DOHH2 (cell line): ENCODE data around the gene PSMA4.
A peak's percentile ranks its signal among the peaks of the same experiment; 100 is the strongest.
"Not testable (repeated sequence)": the region's sequence is repeated elsewhere in the genome, so short reads cannot be mapped to it uniquely, and the experiment has no call there.

Source experiments
- H3F3A ChIP-seq: fragments of 200-600 bp; sonication (generic), shearing (Covaris generic); 2 replicates; pipeline ENCODE4 v1.6.0; 2016; ENCODE audit warnings: antibody characterized with exemption, mild to moderate bottlenecking; ENCODE audit not compliant: control insufficient read depth, insufficient read depth
- H3K27ac ChIP-seq: fragments of 200-600 bp; sonication (generic); 2 replicates; pipeline ENCODE4 v1.5.1; 2014; ENCODE audit warnings: low read depth, mild to moderate bottlenecking, low read length, moderate library complexity
- H3K27me3 ChIP-seq: fragments of 200-600 bp; sonication (generic); 2 replicates; pipeline ENCODE4 v1.6.1; 2014; ENCODE audit warnings: mild to moderate bottlenecking, low read length, mixed read lengths; ENCODE audit not compliant: control insufficient read depth
- H3K36me3 ChIP-seq: fragments of 200-600 bp; sonication (generic); 2 replicates; pipeline ENCODE4 v1.6.1; 2014; ENCODE audit warnings: mild to moderate bottlenecking, low read length, moderate library complexity, mixed read lengths; ENCODE audit not compliant: control insufficient read depth
- H3K4me1 ChIP-seq: fragments of 200-600 bp; sonication (generic); 2 replicates; pipeline ENCODE4 v1.6.1; 2014; ENCODE audit warnings: mild to moderate bottlenecking, low read length, mixed read lengths; ENCODE audit not compliant: control insufficient read depth
- H3K4me2 ChIP-seq: fragments of 200-600 bp; sonication (generic); 2 replicates; pipeline ENCODE4 v1.6.0; 2014; ENCODE audit warnings: mild to moderate bottlenecking, low read length, moderate library complexity
- H3K4me3 ChIP-seq: fragments of 200-600 bp; sonication (generic); 2 replicates; pipeline ENCODE4 v1.5.1; 2014; ENCODE audit warnings: mild to moderate bottlenecking, low read length, mixed read lengths
- H3K79me2 ChIP-seq: fragments of 200-600 bp; sonication (generic); 2 replicates; pipeline ENCODE4 v1.6.1; 2014; ENCODE audit warnings: mild to moderate bottlenecking, low read length, mixed read lengths; ENCODE audit not compliant: control insufficient read depth
- H3K9me2 ChIP-seq: fragments of 200-600 bp; sonication (generic); replicated peaks from 2 replicates; pipeline ENCODE4 v1.6.1; 2014; ENCODE audit warnings: mild to moderate bottlenecking, low read length, mixed read lengths; ENCODE audit not compliant: control insufficient read depth
- H3K9me3 ChIP-seq: fragments of 200-600 bp; sonication (generic); 2 replicates; pipeline ENCODE4 v1.6.1; 2014; ENCODE audit warnings: antibody characterized with exemption, low read length, mixed read lengths; ENCODE audit not compliant: control insufficient read depth, insufficient read depth
- H4K20me1 ChIP-seq: fragments of 200-600 bp; sonication (generic); 2 replicates; pipeline ENCODE4 v1.6.0; 2014; ENCODE audit warnings: low read depth, mild to moderate bottlenecking, antibody characterized with exemption, low read length, moderate library complexity; ENCODE audit not compliant: control insufficient read depth, insufficient read depth
- CTCF ChIP-seq: fragments of 200-600 bp; sonication (generic); IDR thresholded peaks from one replicate; pipeline ENCODE4 v1.5.1; 2014; ENCODE audit warnings: antibody characterized with exemption, mild to moderate bottlenecking, low read depth, low read length; ENCODE audit not compliant: poor library complexity, severe bottlenecking
- EZH2phosphoT487 ChIP-seq: fragments of 200-600 bp; sonication (generic); IDR thresholded peaks from 2 replicates; pipeline ENCODE4 v1.6.1; 2017; ENCODE audit warnings: borderline replicate concordance, mild to moderate bottlenecking, antibody characterized with exemption, low read length, moderate library complexity, mixed read lengths

Gene PSMA4

GRCh38 chr15:78537266-78537905 lies 2.9 kb upstream of the PSMA4 start:
- H3K4me3 ChIP-seq: no peak overlapping the region
- peaks cover 26% of the 10 kb centered on the region for H3K79me2 ChIP-seq
- TF ChIP-seq CTCF: no peak
- TF ChIP-seq EZH2phosphoT487: no peak
- peaks cover 5% of the 10 kb centered on the region; the same call in 1 of the 2 replicates for H4K20me1 ChIP-seq
- H3K4me1 ChIP-seq: peaks cover 14% of the 10 kb centered on the region
- H3K4me2 ChIP-seq: no peak overlapping the region
- H3K27me3 ChIP-seq: no peaks in the 10 kb centered on the region
- no peaks in the 10 kb centered on the region for H3K9me2 ChIP-seq
- no peak overlapping the region for H3K27ac ChIP-seq
- H3K9me3 ChIP-seq: no peaks in the 10 kb centered on the region
- H3K36me3 ChIP-seq: peaks cover 16% of the 10 kb centered on the region
- H3F3A ChIP-seq: 0 out of 2 replicates have a peak, but pooled peaks cover 3% of the 10 kb centered on the region

- Histone ChIP-seq H3K27ac (no peak overlapping the region), H3K79me2 (peaks cover 36% of the 10 kb centered on the region), H3K9me2 (no peaks in the 10 kb centered on the region), H3K9me3 (no peaks in the 10 kb centered on the region), H3K36me3 (peaks cover 25% of the 10 kb centered on the region), H3F3A (0 out of 2 replicates have a peak, but pooled peaks cover 3% of the 10 kb centered on the region), H4K20me1 (peaks cover 5% of the 10 kb centered on the region; the same call in 1 of the 2 replicates), H3K4me3 (no peak overlapping the region), H3K4me1 (peaks cover 16% of the 10 kb centered on the region), H3K27me3 (no peaks in the 10 kb centered on the region), H3K4me2 (no peak overlapping the region)
- TF ChIP-seq EZH2phosphoT487 (no peak), CTCF (no peak)
Observed at GRCh38 chr15:78538358-78538757, 1.9 kb upstream of the PSMA4 start.

GRCh38 chr15:78539464-78540140 lies 642 bp upstream of the PSMA4 start:
- Histone ChIP-seq H3K36me3 (peaks cover 38% of the 10 kb centered on the region), H3K79me2 (peaks cover 40% of the 10 kb centered on the region), H3K27ac (peak overlapping the region; percentile 47; the same call in 1 of the 2 replicates), H3K4me2 (peak overlapping the region; percentile 84), H3K4me1 (peaks cover 16% of the 10 kb centered on the region), H3K4me3 (peak overlapping the region; percentile 92)
- not testable (repeated sequence) for H4K20me1 ChIP-seq, H3K27me3 ChIP-seq, H3K9me3 ChIP-seq, H3F3A ChIP-seq, H3K9me2 ChIP-seq
